Neuronal stem cell (in vitro differentiated cells): ENCODE data around the gene ATP5MG.

Experiments
- DNase-seq: peaks from one replicate; pipeline ENCODE4 v3.0.0-alpha.2; 2013; ENCODE audit warnings: low spot score
- H2AFZ ChIP-seq: one replicate; pipeline ENCODE4 v1.6.1; 2013; ENCODE audit warnings: mild to moderate bottlenecking, low read length, inconsistent platforms
- H2AK5ac ChIP-seq: 2 replicates; pipeline ENCODE4 v1.6.1; 2013; ENCODE audit warnings: low read depth, mild to moderate bottlenecking, inconsistent platforms, low read length, moderate library complexity, mixed read lengths
- H2BK120ac ChIP-seq: 2 replicates; pipeline ENCODE4 v1.6.1; 2013; ENCODE audit warnings: low read depth, mild to moderate bottlenecking, inconsistent platforms, low read length, moderate library complexity, mixed read lengths
- H2BK12ac ChIP-seq: one replicate; pipeline ENCODE4 v1.6.1; 2013; ENCODE audit warnings: low read length, inconsistent platforms
- H2BK15ac ChIP-seq: 2 replicates; pipeline ENCODE4 v1.6.1; 2013; ENCODE audit warnings: mild to moderate bottlenecking, low read length, inconsistent platforms, mixed read lengths
- H2BK5ac ChIP-seq: one replicate; pipeline ENCODE4 v1.6.1; 2013; ENCODE audit warnings: inconsistent platforms, mild to moderate bottlenecking, low read length, moderate library complexity
- H3K14ac ChIP-seq: one replicate; pipeline ENCODE4 v1.6.1; 2013; ENCODE audit warnings: low read length, inconsistent platforms
- H3K18ac ChIP-seq: 2 replicates; pipeline ENCODE4 v1.6.1; 2013; ENCODE audit warnings: low read length, inconsistent platforms
- H3K23ac ChIP-seq: 2 replicates; pipeline ENCODE4 v1.6.1; 2013; ENCODE audit warnings: low read depth, mild to moderate bottlenecking, mixed read lengths, low read length, inconsistent platforms; ENCODE audit not compliant: poor library complexity
- H3K27ac ChIP-seq: replicated peaks from 3 replicates; pipeline ENCODE4 v1.5.1; 2013; ENCODE audit warnings: low read length, inconsistent platforms
- H3K27me3 ChIP-seq, 3 experiments: 2 replicates each; pipeline ENCODE4 v1.6.1; 2013; ENCODE audit warnings: low read length in 3 of 3, mild to moderate bottlenecking in 2 of 3, inconsistent platforms in 1 of 3, low read depth in 1 of 3, mixed read lengths in 1 of 3, moderate library complexity in 1 of 3; ENCODE audit not compliant: control insufficient read depth in 3 of 3, insufficient read depth in 3 of 3
- H3K36me3 ChIP-seq, 2 donors: replicated peaks in 1 of 2; 2 replicates each; pipeline ENCODE4 v1.6.1; 2013; ENCODE audit warnings: low read length in 2 of 2; ENCODE audit not compliant: control insufficient read depth in 2 of 2, insufficient read depth in 2 of 2
- H3K4ac ChIP-seq: 2 replicates; pipeline ENCODE4 v1.6.1; 2013; ENCODE audit warnings: inconsistent platforms, mild to moderate bottlenecking, low read length, moderate library complexity
- H3K4me1 ChIP-seq, 2 donors: 1 replicate in 1 of 2; 2 replicates in 1 of 2; pipeline ENCODE4 v1.6.1; 2013; ENCODE audit warnings: low read length in 2 of 2, low read depth in 1 of 2; ENCODE audit not compliant: control insufficient read depth in 2 of 2, insufficient read depth in 1 of 2
- H3K4me2 ChIP-seq: one replicate; pipeline ENCODE4 v1.6.1; 2013; ENCODE audit warnings: mild to moderate bottlenecking, low read length, inconsistent platforms; ENCODE audit not compliant: insufficient read depth, poor library complexity, severe bottlenecking
- H3K4me3 ChIP-seq, 2 donors: 2 replicates each; pipeline ENCODE4 v1.5.1; 2013; ENCODE audit warnings: low read length in 2 of 2, mild to moderate bottlenecking in 2 of 2, inconsistent platforms in 1 of 2, moderate library complexity in 1 of 2
- H3K79me1 ChIP-seq: one replicate; pipeline ENCODE4 v1.6.1; 2013; ENCODE audit warnings: low read depth, mild to moderate bottlenecking, inconsistent platforms, low read length, moderate library complexity
- H3K9ac ChIP-seq: one replicate; pipeline ENCODE4 v1.6.1; 2013; ENCODE audit warnings: mild to moderate bottlenecking, low read depth, low read length, inconsistent platforms; ENCODE audit not compliant: poor library complexity
- H3K9me3 ChIP-seq, 2 donors: replicated peaks in 1 of 2; 2 replicates each; pipeline versions ENCODE3 to v1.6.1; 2013; ENCODE audit warnings: low read length in 2 of 2, mild to moderate bottlenecking in 2 of 2, inconsistent platforms in 1 of 2, low read depth in 1 of 2, mixed read lengths in 1 of 2, moderate library complexity in 1 of 2; ENCODE audit not compliant: control insufficient read depth in 2 of 2, insufficient read depth in 1 of 2
- H4K8ac ChIP-seq: one replicate; pipeline ENCODE4 v1.6.1; 2013; ENCODE audit warnings: low read depth, mild to moderate bottlenecking, inconsistent platforms, low read length, moderate library complexity
- H4K91ac ChIP-seq: one replicate; pipeline ENCODE4 v1.6.1; 2013; ENCODE audit warnings: low read length, low read depth, mild to moderate bottlenecking, inconsistent platforms; ENCODE audit not compliant: poor library complexity
- WGBS, 2 donors: extraction: QIAGEN DNeasy Blood & Tissue Kit; methylation state at CpG; one replicate each; pipeline ENCODE4 v1.1.7; 2013; ENCODE audit warnings: missing lambda C conversion rate in 2 of 2, mixed read lengths in 1 of 2; ENCODE audit not compliant: insufficient read length in 2 of 2, insufficient replicate concordance in 1 of 2; ENCODE audit errors: extremely low coverage in 2 of 2; 5-methylcytosine and 5-hydroxymethylcytosine counted together

ATP5MG gene

GRCh38 chr11:118438314-118438931 lies 37.0 kb downstream of the ATP5MG start:
- Histone ChIP-seq H4K8ac (no peak overlapping the region), H2AK5ac (no peak overlapping the region), H2AFZ (no peak overlapping the region), H3K14ac (peak overlapping the region; percentile 51), H4K91ac (no peak overlapping the region), H3K36me3 (peaks cover 0 to 45% of the 10 kb centered on the region in 2 donors), H3K4me2 (peak overlapping the region; percentile 78), H2BK120ac (no peak overlapping the region), H2BK5ac (no peak overlapping the region), H2BK12ac (no peak overlapping the region), H3K9me3 (no peaks in the 10 kb centered on the region), H3K4me3 (peak overlapping the region; percentile 85 to 97), H3K18ac (no peak overlapping the region), H3K27ac (peak overlapping the region; percentile 64), H3K27me3 (no peaks in the 10 kb centered on the region), H3K79me1 (no peaks in the 10 kb centered on the region), H3K4me1 (peaks cover 10 to 22% of the 10 kb centered on the region in 2 donors), H3K23ac (no peak overlapping the region), H3K9ac (peak overlapping the region; percentile 60), H3K4ac (no peak overlapping the region), H2BK15ac (no peak overlapping the region)
- DNase-seq: no peak
- WGBS, 2 donors: no CpG with 5 or more reads among the region's 14 CpGs

- Histone ChIP-seq H3K18ac (no peak overlapping the region), H3K14ac (no peak overlapping the region), H4K91ac (no peak overlapping the region), H3K9me3 (no peaks in the 10 kb centered on the region), H2BK5ac (no peak overlapping the region), H3K4ac (no peak overlapping the region), H3K27me3 (no peaks in the 10 kb centered on the region), H2BK15ac (no peak overlapping the region), H2BK120ac (no peak overlapping the region), H4K8ac (no peak overlapping the region), H3K23ac (no peak overlapping the region), H2AFZ (no peak overlapping the region), H3K4me1 (peaks cover 8 to 17% of the 10 kb centered on the region in 2 donors), H2AK5ac (no peak overlapping the region), H3K79me1 (peaks cover 2% of the 10 kb centered on the region), H3K9ac (no peak overlapping the region), H3K4me3 (no peak overlapping the region), H3K4me2 (no peak overlapping the region), H2BK12ac (no peak overlapping the region), H3K27ac (no peak overlapping the region), H3K36me3 (peaks cover 0 to 54% of the 10 kb centered on the region in 2 donors)
- DNase-seq: no peak
Measured at GRCh38 chr11:118439646-118440045, 38.2 kb downstream of the ATP5MG start.

GRCh38 chr11:118441770-118442275 lies 40.4 kb downstream of the ATP5MG start:
- Histone ChIP-seq H2BK15ac (no peak overlapping the region), H2BK5ac (no peak overlapping the region), H2BK120ac (no peak overlapping the region), H2BK12ac (no peak overlapping the region), H3K27me3 (no peaks in the 10 kb centered on the region), H3K23ac (no peak overlapping the region), H3K4me2 (no peak overlapping the region), H2AFZ (no peak overlapping the region), H3K14ac (no peak overlapping the region), H3K27ac (no peak overlapping the region), H3K9me3 (no peaks in the 10 kb centered on the region), H3K36me3 (peaks cover 0 to 69% of the 10 kb centered on the region in 2 donors), H4K8ac (no peak overlapping the region), H4K91ac (no peak overlapping the region), H3K18ac (no peak overlapping the region), H3K9ac (no peak overlapping the region), H3K4ac (no peak overlapping the region), H2AK5ac (no peak overlapping the region), H3K4me3 (no peak overlapping the region), H3K79me1 (peaks cover 2% of the 10 kb centered on the region), H3K4me1 (peaks cover 9 to 17% of the 10 kb centered on the region in 2 donors)
- WGBS, 2 donors: no CpG with 5 or more reads among the region's 3 CpGs
- DNase-seq: no peak

- Histone ChIP-seq H3K27ac (no peak overlapping the region), H3K9me3 (peaks cover 0 to 2% of the 10 kb centered on the region in 2 donors), H3K36me3 (peaks cover 0 to 74% of the 10 kb centered on the region in 2 donors), H3K14ac (no peak overlapping the region), H3K4me3 (no peak overlapping the region), H2AK5ac (no peak overlapping the region), H3K4ac (no peak overlapping the region), H4K8ac (no peak overlapping the region), H2BK15ac (no peak overlapping the region), H3K9ac (no peak overlapping the region), H4K91ac (no peak overlapping the region), H3K18ac (no peak overlapping the region), H3K4me2 (no peak overlapping the region), H3K4me1 (peaks cover 10 to 17% of the 10 kb centered on the region in 2 donors), H3K79me1 (peaks cover 2% of the 10 kb centered on the region), H2BK120ac (no peak overlapping the region), H2BK5ac (no peak overlapping the region), H3K23ac (no peak overlapping the region), H2BK12ac (no peak overlapping the region), H3K27me3 (no peaks in the 10 kb centered on the region), H2AFZ (no peak overlapping the region)
- DNase-seq: no peak
- WGBS, 2 donors: no CpG with 5 or more reads among the region's 3 CpGs
Measured at GRCh38 chr11:118442301-118442700, 40.9 kb downstream of the ATP5MG start.
